ENCODE results near the gene FGD4. TPM values are rescaled to one million over a fixed set of nuclear protein-coding genes. Genes with fewer than 3 reads are reported as not detected.

Gene FGD4
- total RNA-seq, 1 experiment from 2014 or later = 54.3 TPM

GRCh38 chr12:32475724-32476123 is 76.4 kb downstream of the FGD4 start:
- H3K4me3 Mint-ChIP-seq = no peak overlapping the region
- no peak overlapping the region for H4K91ac ChIP-seq (ENCODE audit: insufficient read length, low read depth, low read length)
- no peak overlapping the region for H2AK5ac ChIP-seq (ENCODE audit: insufficient read length, low read length)
- peaks cover 9% of the 10 kb centered on the region for H3K79me1 ChIP-seq (ENCODE audit: insufficient read depth, low read depth, low read length, poor library complexity, severe bottlenecking)
- no peak overlapping the region for H3K9ac ChIP-seq (ENCODE audit: extremely low read depth, insufficient read length, low read length)
- no peak overlapping the region for H2BK120ac ChIP-seq (ENCODE audit: low read depth, low read length, poor library complexity, severe bottlenecking)
- H3K4me1 ChIP-seq (ENCODE audit: insufficient read depth, low read length) = no peaks in the 10 kb centered on the region; the same call in 1 of the 2 replicates
- peaks cover 23 to 69% (median 48%) of the 10 kb centered on the region in 3 experiments for H3K36me3 Mint-ChIP-seq (ENCODE audit: insufficient read depth in 1 of 3, low read depth in 3 of 3)
- H4K8ac ChIP-seq (replicated peaks; ENCODE audit: insufficient read length, low read depth, low read length) = no peak overlapping the region
- H3K9me3 ChIP-seq (ENCODE audit: control insufficient read depth, low read depth, low read length) = no peaks in the 10 kb centered on the region
- H3K9me3 Mint-ChIP-seq = no peaks in the 10 kb centered on the region; a peak in 2 of 5 replicates
- no peak overlapping the region for H3K4ac ChIP-seq (ENCODE audit: low read depth, low read length)
- H2AFZ ChIP-seq (ENCODE audit: low read length) = no peak overlapping the region
- H3K18ac ChIP-seq (ENCODE audit: insufficient read length, low read depth, low read length) = no peak overlapping the region
- WGBS (ENCODE audit: extremely low coverage, insufficient read length, low lambda C conversion rate) = no CpG with 5 or more reads among the region's 1 CpG
- no peak overlapping the region for H4K5ac ChIP-seq (ENCODE audit: insufficient read length, low read depth, low read length)
- H3K4me1 Mint-ChIP-seq = peaks cover 15 to 24% of the 10 kb centered on the region in 2 experiments
- H3K23me2 ChIP-seq (ENCODE audit: insufficient read length, low read depth, low read length, poor library complexity, severe bottlenecking) = no peaks in the 10 kb centered on the region
- no peak overlapping the region for H3K14ac ChIP-seq (ENCODE audit: insufficient read depth, low read length)
- H3K27ac Mint-ChIP-seq = peak overlapping the region in 1 of 3 experiments; percentile 71; a peak in 1 of 7 replicates
- H4K20me1 ChIP-seq (ENCODE audit: control insufficient read depth, insufficient read depth, insufficient read length) = no peaks in the 10 kb centered on the region
- no peak overlapping the region for H2BK5ac ChIP-seq (ENCODE audit: insufficient read length, low read length)
- no peak overlapping the region for H3K23ac ChIP-seq (ENCODE audit: insufficient read length, low read depth, low read length)
- H3K79me2 ChIP-seq (ENCODE audit: insufficient read depth, low read length) = peaks cover 6% of the 10 kb centered on the region; the same call in 1 of the 2 replicates
- no peak overlapping the region for H3K4me2 ChIP-seq (ENCODE audit: insufficient read depth, insufficient read length, low read length)
- H2BK20ac ChIP-seq (ENCODE audit: low read depth, low read length, poor library complexity, severe bottlenecking) = no peak overlapping the region
- no peaks in the 10 kb centered on the region; the same call in 1 of the 2 replicates for H3K27me3 Mint-ChIP-seq (ENCODE audit: low read depth)
- H3K56ac ChIP-seq (ENCODE audit: insufficient read length, low read depth, low read length) = no peak overlapping the region
- H3T11ph ChIP-seq (ENCODE audit: low read length) = no peak overlapping the region
- H3K27me3 ChIP-seq (ENCODE audit: insufficient read depth, low read length) = no peaks in the 10 kb centered on the region
- H2BK15ac ChIP-seq (ENCODE audit: low read depth, low read length) = no peak overlapping the region
- no peak for TF ChIP-seq CTCF (conservative IDR thresholded peaks at IDR 0.05)
- no peak overlapping the region for H3K27ac ChIP-seq (ENCODE audit: insufficient read length, low read depth, low read length)
- no peak for DNase-seq
- H2BK12ac ChIP-seq (ENCODE audit: insufficient read length, low read depth, low read length) = no peak overlapping the region
